HEK293 (cell line): ENCODE measurements around the gene LIPN.

Experiments
- ATF2 ChIP-seq: fragments of 450-650 bp; formaldehyde crosslinking; IDR thresholded peaks from 2 replicates; pipeline ENCODE4 v1.5.1; 2016; ENCODE audit warnings: missing biosample characterization, missing genetic modification characterization, low read depth
- OSR2 ChIP-seq: fragments of 450-650 bp; formaldehyde crosslinking; IDR thresholded peaks from 2 replicates; pipeline ENCODE4 v1.5.1; 2016; ENCODE audit warnings: missing biosample characterization, missing genetic modification characterization
- PBX3 ChIP-seq: sonication (generic); formaldehyde crosslinking; IDR thresholded peaks from 2 replicates; pipeline ENCODE4 v1.8.1; 2022; ENCODE audit warnings: mild to moderate bottlenecking, moderate library complexity, missing genetic modification reagents
- ZBTB20 ChIP-seq: fragments of 450-650 bp; formaldehyde crosslinking; IDR thresholded peaks from 2 replicates; pipeline ENCODE4 v1.5.1; 2016; ENCODE audit warnings: missing biosample characterization, missing genetic modification characterization
- ZFHX2 ChIP-seq: fragments of 450-650 bp; formaldehyde crosslinking; conservative IDR thresholded peaks from 2 replicates; pipeline ENCODE4 v1.5.1; 2016; ENCODE audit warnings: missing biosample characterization, missing genetic modification characterization
- ZNF174 ChIP-seq: fragments of 450-650 bp; formaldehyde crosslinking; IDR thresholded peaks from 2 replicates; pipeline ENCODE4 v1.5.0; 2017; ENCODE audit warnings: missing biosample characterization, mild to moderate bottlenecking, missing genetic modification characterization
- ZNF274 ChIP-seq, 2 experiments: fragments of 200-500 bp in 1 of 2; fragments of 450-650 bp in 1 of 2; sonication (Bioruptor generic) in 1 of 2; formaldehyde crosslinking in 1 of 2; IDR thresholded peaks; 2 replicates each; pipeline versions ENCODE4 v1.5.1 to v1.6.1; 2014 to 2016; ENCODE audit warnings: borderline replicate concordance in 1 of 2, inconsistent platforms in 1 of 2, low read length in 1 of 2, missing biosample characterization in 1 of 2, missing genetic modification characterization in 1 of 2
- ZNF416 ChIP-seq: fragments of 450-650 bp; formaldehyde crosslinking; IDR thresholded peaks from 2 replicates; pipeline ENCODE4 v1.5.1; 2016; ENCODE audit warnings: missing biosample characterization, missing genetic modification characterization
- ZNF501 ChIP-seq: fragments of 450-650 bp; formaldehyde crosslinking; IDR thresholded peaks from 2 replicates; pipeline ENCODE4 v1.5.1; 2016; ENCODE audit warnings: missing biosample characterization, missing genetic modification characterization
- ZNF837 ChIP-seq: fragments of 450-650 bp; formaldehyde crosslinking; IDR thresholded peaks from 2 replicates; pipeline ENCODE4 v1.5.1; 2016; ENCODE audit warnings: missing biosample characterization, missing genetic modification characterization
- TF ChIP-seq, protein P1 (sequence below): fragments of 450-650 bp; formaldehyde crosslinking; IDR thresholded peaks from 2 replicates; pipeline ENCODE4 v1.5.1; 2016; ENCODE audit warnings: missing biosample characterization, missing genetic modification characterization
- TF ChIP-seq, protein P2 (sequence below): fragments of 450-650 bp; formaldehyde crosslinking; IDR thresholded peaks from 2 replicates; pipeline ENCODE4 v1.5.1; 2016; ENCODE audit warnings: missing biosample characterization, missing genetic modification characterization
- TF ChIP-seq, protein P3 (sequence below): fragments of 450-650 bp; formaldehyde crosslinking; IDR thresholded peaks from 2 replicates; pipeline ENCODE4 v1.5.1; 2016; ENCODE audit warnings: missing biosample characterization, missing genetic modification characterization

DNA sequence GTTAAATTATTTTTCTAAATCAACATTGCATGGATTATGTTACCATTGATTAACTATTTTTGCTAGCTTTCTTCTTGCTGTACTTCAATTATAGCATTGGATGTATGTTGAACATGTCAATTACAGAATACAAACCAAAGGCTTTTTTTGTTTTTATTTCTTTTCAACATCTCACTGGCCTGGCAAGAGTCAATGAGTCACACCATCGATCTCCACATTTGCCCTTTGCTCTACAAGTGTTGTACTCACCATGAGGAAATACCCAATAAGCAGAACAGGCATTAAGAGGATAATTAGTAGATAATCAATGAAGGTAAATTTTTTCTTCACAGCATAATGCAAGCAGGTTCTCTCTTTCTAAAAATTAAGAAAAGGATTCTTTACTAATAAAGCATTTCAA lies 68.5 kb downstream of the LIPN start:
- TF ChIP-seq ZNF416 (tag by site-specific recombination) (no peak), ZNF274 (IDR thresholded peaks at IDR 0.05; ENCODE audit: low read length) (no peak), ZNF274 (tag by site-specific recombination; IDR thresholded peaks at IDR 0.05; ENCODE audit: borderline replicate concordance) (no peak), ZNF837 (tag by site-specific recombination) (no peak), ZNF174 (no peak), ZBTB20 (no peak), ZFHX2 (no peak), ATF2 (tag by site-specific recombination) (no peak), OSR2 (tag by site-specific recombination) (no peak), PBX3 (CRISPR knock-in tag) (no peak), ZNF501 (tag by site-specific recombination) (no peak)
- TF ChIP-seq, protein P1, sequence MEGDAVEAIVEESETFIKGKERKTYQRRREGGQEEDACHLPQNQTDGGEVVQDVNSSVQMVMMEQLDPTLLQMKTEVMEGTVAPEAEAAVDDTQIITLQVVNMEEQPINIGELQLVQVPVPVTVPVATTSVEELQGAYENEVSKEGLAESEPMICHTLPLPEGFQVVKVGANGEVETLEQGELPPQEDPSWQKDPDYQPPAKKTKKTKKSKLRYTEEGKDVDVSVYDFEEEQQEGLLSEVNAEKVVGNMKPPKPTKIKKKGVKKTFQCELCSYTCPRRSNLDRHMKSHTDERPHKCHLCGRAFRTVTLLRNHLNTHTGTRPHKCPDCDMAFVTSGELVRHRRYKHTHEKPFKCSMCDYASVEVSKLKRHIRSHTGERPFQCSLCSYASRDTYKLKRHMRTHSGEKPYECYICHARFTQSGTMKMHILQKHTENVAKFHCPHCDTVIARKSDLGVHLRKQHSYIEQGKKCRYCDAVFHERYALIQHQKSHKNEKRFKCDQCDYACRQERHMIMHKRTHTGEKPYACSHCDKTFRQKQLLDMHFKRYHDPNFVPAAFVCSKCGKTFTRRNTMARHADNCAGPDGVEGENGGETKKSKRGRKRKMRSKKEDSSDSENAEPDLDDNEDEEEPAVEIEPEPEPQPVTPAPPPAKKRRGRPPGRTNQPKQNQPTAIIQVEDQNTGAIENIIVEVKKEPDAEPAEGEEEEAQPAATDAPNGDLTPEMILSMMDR, result no peak
- TF ChIP-seq, protein P2, sequence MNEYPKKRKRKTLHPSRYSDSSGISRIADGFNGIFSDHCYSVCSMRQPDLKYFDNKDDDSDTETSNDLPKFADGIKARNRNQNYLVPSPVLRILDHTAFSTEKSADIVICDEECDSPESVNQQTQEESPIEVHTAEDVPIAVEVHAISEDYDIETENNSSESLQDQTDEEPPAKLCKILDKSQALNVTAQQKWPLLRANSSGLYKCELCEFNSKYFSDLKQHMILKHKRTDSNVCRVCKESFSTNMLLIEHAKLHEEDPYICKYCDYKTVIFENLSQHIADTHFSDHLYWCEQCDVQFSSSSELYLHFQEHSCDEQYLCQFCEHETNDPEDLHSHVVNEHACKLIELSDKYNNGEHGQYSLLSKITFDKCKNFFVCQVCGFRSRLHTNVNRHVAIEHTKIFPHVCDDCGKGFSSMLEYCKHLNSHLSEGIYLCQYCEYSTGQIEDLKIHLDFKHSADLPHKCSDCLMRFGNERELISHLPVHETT, result no peak
- TF ChIP-seq, protein P3, sequence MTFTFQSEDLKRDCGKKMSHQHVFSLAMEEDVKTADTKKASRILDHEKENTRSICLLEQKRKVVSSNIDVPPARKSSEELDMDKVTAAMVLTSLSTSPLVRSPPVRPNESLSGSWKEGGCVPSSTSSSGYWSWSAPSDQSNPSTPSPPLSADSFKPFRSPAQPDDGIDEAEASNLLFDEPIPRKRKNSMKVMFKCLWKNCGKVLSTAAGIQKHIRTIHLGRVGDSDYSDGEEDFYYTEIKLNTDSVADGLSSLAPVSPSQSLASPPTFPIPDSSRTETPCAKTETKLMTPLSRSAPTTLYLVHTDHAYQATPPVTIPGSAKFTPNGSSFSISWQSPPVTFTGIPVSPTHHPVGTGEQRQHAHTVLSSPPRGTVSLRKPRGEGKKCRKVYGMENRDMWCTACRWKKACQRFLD (tag by site-specific recombination), result no peak
